HEK293 (cell line): ENCODE measurements around the gene CTNNA2.

ENCODE experiments used
- CTCF ChIA-PET: fragments of 350-600 bp; formaldehyde crosslinking; extraction: SDS; loops from one replicate; lab custom pipeline; 2021; ENCODE audit warnings: antibody characterized with exemption; lab: Yijun Ruan, JAX
- POLR2A ChIA-PET: fragments of 300-600 bp; formaldehyde crosslinking; extraction: SDS; loops from one replicate; lab custom pipeline; 2020; ENCODE audit warnings: antibody characterized with exemption, inconsistent platforms; lab: Yijun Ruan, JAX
- H3K27ac ChIP-seq: fragments of 200-500 bp; sonication (Bioruptor generic); 2 replicates; pipeline ENCODE4 v1.5.1; 2014; ENCODE audit warnings: low read depth, low read length, control low read depth, inconsistent platforms; ENCODE audit errors: extremely low read depth
- H3K36me3 ChIP-seq, 2 experiments: fragments of 200-500 bp in 1 of 2; sonication (Bioruptor generic) in 1 of 2; 1 replicate in 1 of 2; 2 replicates in 1 of 2; pipeline ENCODE4 v1.5.1; 2014 to 2017; ENCODE audit warnings: inconsistent platforms in 2 of 2, low read length in 2 of 2; ENCODE audit not compliant: control insufficient read depth in 2 of 2, insufficient read depth in 1 of 2
- H3K4me1 ChIP-seq: fragments of 200-500 bp; sonication (Bioruptor generic); 2 replicates; pipeline ENCODE4 v1.5.1; 2014; ENCODE audit warnings: mild to moderate bottlenecking, low read length, inconsistent platforms; ENCODE audit not compliant: control insufficient read depth, insufficient read depth
- H3K4me3 ChIP-seq: 2 replicates; pipeline ENCODE4 v1.5.1; 2011; ENCODE audit warnings: low read depth, mild to moderate bottlenecking, control low read depth, low read length, moderate library complexity
- H3K9me3 ChIP-seq: fragments of 200-500 bp; sonication (Bioruptor generic); 2 replicates; pipeline ENCODE4 v1.5.1; 2014; ENCODE audit warnings: low read depth, low read length, inconsistent platforms; ENCODE audit not compliant: control insufficient read depth, insufficient read depth
- CTCF ChIP-seq: fragments of 450-650 bp; formaldehyde crosslinking; IDR thresholded peaks from 2 replicates; pipeline ENCODE4 v1.5.1; 2016; ENCODE audit warnings: missing biosample characterization, missing genetic modification characterization
- MYNN ChIP-seq: fragments of 450-650 bp; formaldehyde crosslinking; IDR thresholded peaks from 2 replicates; pipeline ENCODE4 v1.5.1; 2016; ENCODE audit warnings: missing biosample characterization, missing genetic modification characterization, borderline replicate concordance
- PRDM6 ChIP-seq: fragments of 450-650 bp; formaldehyde crosslinking; IDR thresholded peaks from 2 replicates; pipeline ENCODE4 v1.5.1; 2017; ENCODE audit warnings: missing biosample characterization, missing genetic modification characterization
- SETDB1 ChIP-seq: IDR thresholded peaks from one replicate; pipeline ENCODE4 v1.6.1; 2017; ENCODE audit warnings: mild to moderate bottlenecking, low read length, moderate library complexity, mixed read lengths; ENCODE audit not compliant: insufficient read length
- SP2 ChIP-seq: fragments of 450-650 bp; formaldehyde crosslinking; IDR thresholded peaks from 2 replicates; pipeline ENCODE4 v1.5.1; 2016; ENCODE audit warnings: missing biosample characterization, missing genetic modification characterization
- TCF7L2 ChIP-seq: IDR thresholded peaks from 2 replicates; pipeline ENCODE4 v1.6.1; 2011; ENCODE audit warnings: low read depth, mild to moderate bottlenecking, inconsistent platforms, low read length, moderate library complexity, borderline replicate concordance
- ZBTB21 ChIP-seq: fragments of 450-650 bp; formaldehyde crosslinking; IDR thresholded peaks from 2 replicates; pipeline ENCODE4 v1.5.1; 2017; ENCODE audit warnings: missing biosample characterization, missing genetic modification characterization
- ZBTB48 ChIP-seq: fragments of 450-650 bp; formaldehyde crosslinking; IDR thresholded peaks from 2 replicates; pipeline ENCODE4 v1.5.1; 2016; ENCODE audit warnings: missing biosample characterization, missing genetic modification characterization
- ZBTB7A ChIP-seq: fragments of 450-650 bp; formaldehyde crosslinking; IDR thresholded peaks from 2 replicates; pipeline ENCODE4 v1.5.1; 2016; ENCODE audit warnings: low read depth, missing biosample characterization, missing genetic modification characterization
- ZNF169 ChIP-seq: fragments of 450-650 bp; formaldehyde crosslinking; IDR thresholded peaks from 2 replicates; pipeline ENCODE4 v1.5.1; 2016; ENCODE audit warnings: missing biosample characterization, missing genetic modification characterization
- ZNF280C ChIP-seq: fragments of 450-650 bp; formaldehyde crosslinking; IDR thresholded peaks from 2 replicates; pipeline ENCODE4 v1.5.1; 2016; ENCODE audit warnings: missing biosample characterization, missing genetic modification characterization
- ZNF292 ChIP-seq: fragments of 450-650 bp; formaldehyde crosslinking; IDR thresholded peaks from 2 replicates; pipeline ENCODE4 v1.5.1; 2016; ENCODE audit warnings: low read depth, missing biosample characterization, missing genetic modification characterization, borderline replicate concordance
- ZNF302 ChIP-seq: fragments of 450-650 bp; formaldehyde crosslinking; IDR thresholded peaks from 2 replicates; pipeline ENCODE4 v1.5.1; 2016; ENCODE audit warnings: missing biosample characterization, missing genetic modification characterization, low read depth
- ZNF391 ChIP-seq: fragments of 450-650 bp; formaldehyde crosslinking; IDR thresholded peaks from 2 replicates; pipeline ENCODE4 v1.5.1; 2016; ENCODE audit warnings: low read depth, missing biosample characterization, missing genetic modification characterization, borderline replicate concordance
- ZNF404 ChIP-seq: fragments of 450-650 bp; formaldehyde crosslinking; IDR thresholded peaks from 2 replicates; pipeline ENCODE4 v1.5.1; 2017; ENCODE audit warnings: missing biosample characterization, missing genetic modification characterization
- ZNF510 ChIP-seq: fragments of 450-650 bp; formaldehyde crosslinking; IDR thresholded peaks from 2 replicates; pipeline ENCODE4 v1.5.1; 2018; ENCODE audit warnings: mild to moderate bottlenecking, missing genetic modification characterization, missing biosample characterization; ENCODE audit not compliant: insufficient replicate concordance
- ZNF571 ChIP-seq: fragments of 450-650 bp; formaldehyde crosslinking; IDR thresholded peaks from 2 replicates; pipeline ENCODE4 v1.5.0; 2017; ENCODE audit warnings: missing biosample characterization, missing genetic modification characterization
- ZNF610 ChIP-seq: fragments of 450-650 bp; formaldehyde crosslinking; IDR thresholded peaks from 2 replicates; pipeline ENCODE4 v1.5.1; 2016; ENCODE audit warnings: missing biosample characterization, missing genetic modification characterization, borderline replicate concordance
- ZNF626 ChIP-seq: fragments of 450-650 bp; sonication (Bioruptor Pico); formaldehyde crosslinking; IDR thresholded peaks from 2 replicates; pipeline ENCODE4 v1.5.1; 2018; ENCODE audit warnings: missing biosample characterization, missing genetic modification characterization, inconsistent platforms
- ZNF664 ChIP-seq: fragments of 450-650 bp; formaldehyde crosslinking; IDR thresholded peaks from 2 replicates; pipeline ENCODE4 v1.5.1; 2016; ENCODE audit warnings: missing biosample characterization, missing genetic modification characterization
- ZNF701 ChIP-seq: fragments of 450-650 bp; formaldehyde crosslinking; IDR thresholded peaks from 2 replicates; pipeline ENCODE4 v1.5.1; 2016; ENCODE audit warnings: missing biosample characterization, missing genetic modification characterization
- ZNF837 ChIP-seq: fragments of 450-650 bp; formaldehyde crosslinking; IDR thresholded peaks from 2 replicates; pipeline ENCODE4 v1.5.1; 2016; ENCODE audit warnings: missing biosample characterization, missing genetic modification characterization
- ZSCAN23 ChIP-seq: fragments of 450-650 bp; formaldehyde crosslinking; IDR thresholded peaks from 2 replicates; pipeline ENCODE4 v1.5.1; 2016; ENCODE audit warnings: missing biosample characterization, missing genetic modification characterization

The CTNNA2 gene

GRCh38 chr2:80026040-80026729 is 513.3 kb downstream of the CTNNA2 start (continued):
- no peak for TF ChIP-seq PRDM6
- no peak for TF ChIP-seq ZNF664 (tag by site-specific recombination)

GRCh38 chr2:80028051-80028450 is 515.2 kb downstream of the CTNNA2 start:
- H3K4me1 ChIP-seq: no peaks in the 10 kb centered on the region
- POLR2A ChIA-PET: no interaction called here
- CTCF ChIA-PET: no interaction called here
- no peaks in the 10 kb centered on the region for H3K9me3 ChIP-seq
- no peak for TF ChIP-seq CTCF (tag by site-specific recombination)
- no peak for TF ChIP-seq ZNF292 (tag by site-specific recombination)
- TF ChIP-seq ZBTB7A (tag by site-specific recombination): no peak
- TF ChIP-seq ZNF701 (tag by site-specific recombination): no peak
- no peak for TF ChIP-seq TCF7L2
- no peak for TF ChIP-seq ZNF302 (tag by site-specific recombination)
- TF ChIP-seq ZNF510: no peak
- TF ChIP-seq ZNF391 (tag by site-specific recombination): no peak
- no peak for TF ChIP-seq ZNF610
- no peak overlapping the region for H3K4me3 ChIP-seq
- H3K27ac ChIP-seq: no peak overlapping the region
- no peaks in the 10 kb centered on the region for H3K36me3 ChIP-seq

GRCh38 chr2:80028584-80028983 is 515.7 kb downstream of the CTNNA2 start:
- Histone ChIP-seq H3K27ac (no peak overlapping the region), H3K9me3 (no peaks in the 10 kb centered on the region), H3K4me3 (no peak overlapping the region), H3K36me3 (no peaks in the 10 kb centered on the region), H3K4me1 (no peaks in the 10 kb centered on the region)
- ChIA-PET CTCF (no interaction called here), POLR2A (no interaction called here)
- TF ChIP-seq ZBTB48 (tag by site-specific recombination) (no peak), ZNF169 (no peak), SETDB1 (no peak), ZNF837 (tag by site-specific recombination) (no peak), ZBTB21 (tag by site-specific recombination) (no peak), ZSCAN23 (tag by site-specific recombination) (no peak), ZNF571 (tag by site-specific recombination) (no peak), ZNF404 (tag by site-specific recombination) (no peak), ZNF626 (no peak), SP2 (tag by site-specific recombination) (no peak), ZNF280C (tag by site-specific recombination) (no peak), MYNN (tag by site-specific recombination) (no peak)
